Measurements from ENCODE around the gene RGL2. TPM values are rescaled to one million over a fixed set of nuclear protein-coding genes. Genes with fewer than 3 reads are reported as not detected.

The RGL2 gene
- total and polyA plus RNA-seq, 12 donors = 36.4 to 224 (median 85.4) TPM

DNA sequence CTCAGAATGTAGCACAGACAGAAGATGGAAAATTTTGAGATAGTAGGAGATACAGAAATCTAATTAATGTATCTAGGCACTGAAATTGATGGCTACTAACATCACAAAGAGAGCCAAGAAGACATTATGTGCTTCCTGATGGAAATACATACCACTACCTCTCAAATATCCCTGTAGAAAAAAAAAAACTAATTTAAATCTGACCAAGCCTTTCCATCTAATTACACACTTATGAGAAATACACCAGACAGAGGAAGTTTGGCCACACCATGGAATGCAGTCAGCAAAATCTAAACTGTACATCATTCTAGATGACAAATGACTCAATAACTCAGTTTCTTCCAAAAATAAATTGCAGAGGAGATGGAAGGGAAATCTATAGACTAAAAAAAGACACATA is 46.0 kb downstream of the RGL2 start:
- intact Hi-C loops (cut with DNase I) = no loop called here
- no peak for DNase-seq
- Histone ChIP-seq H3K27me3 (no peaks in the 10 kb centered on the region), H3K4me1 (replicated peaks in 1 of 2) (peaks cover 20 to 23% of the 10 kb centered on the region in 2 donors), H3K36me3 (replicated peaks in 1 of 2) (peaks cover 0 to 4% of the 10 kb centered on the region in 2 donors), H3K27ac (no peak overlapping the region), H3K9me3 (replicated peaks in 1 of 3) (no peaks in the 10 kb centered on the region), H3K4me3 (no peak overlapping the region)
- no peak for TF ChIP-seq POLR2A (IDR thresholded peaks at IDR 0.05)
- TF ChIP-seq, protein P1, sequence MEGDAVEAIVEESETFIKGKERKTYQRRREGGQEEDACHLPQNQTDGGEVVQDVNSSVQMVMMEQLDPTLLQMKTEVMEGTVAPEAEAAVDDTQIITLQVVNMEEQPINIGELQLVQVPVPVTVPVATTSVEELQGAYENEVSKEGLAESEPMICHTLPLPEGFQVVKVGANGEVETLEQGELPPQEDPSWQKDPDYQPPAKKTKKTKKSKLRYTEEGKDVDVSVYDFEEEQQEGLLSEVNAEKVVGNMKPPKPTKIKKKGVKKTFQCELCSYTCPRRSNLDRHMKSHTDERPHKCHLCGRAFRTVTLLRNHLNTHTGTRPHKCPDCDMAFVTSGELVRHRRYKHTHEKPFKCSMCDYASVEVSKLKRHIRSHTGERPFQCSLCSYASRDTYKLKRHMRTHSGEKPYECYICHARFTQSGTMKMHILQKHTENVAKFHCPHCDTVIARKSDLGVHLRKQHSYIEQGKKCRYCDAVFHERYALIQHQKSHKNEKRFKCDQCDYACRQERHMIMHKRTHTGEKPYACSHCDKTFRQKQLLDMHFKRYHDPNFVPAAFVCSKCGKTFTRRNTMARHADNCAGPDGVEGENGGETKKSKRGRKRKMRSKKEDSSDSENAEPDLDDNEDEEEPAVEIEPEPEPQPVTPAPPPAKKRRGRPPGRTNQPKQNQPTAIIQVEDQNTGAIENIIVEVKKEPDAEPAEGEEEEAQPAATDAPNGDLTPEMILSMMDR (IDR thresholded peaks at IDR 0.05) = no peak

DNA sequence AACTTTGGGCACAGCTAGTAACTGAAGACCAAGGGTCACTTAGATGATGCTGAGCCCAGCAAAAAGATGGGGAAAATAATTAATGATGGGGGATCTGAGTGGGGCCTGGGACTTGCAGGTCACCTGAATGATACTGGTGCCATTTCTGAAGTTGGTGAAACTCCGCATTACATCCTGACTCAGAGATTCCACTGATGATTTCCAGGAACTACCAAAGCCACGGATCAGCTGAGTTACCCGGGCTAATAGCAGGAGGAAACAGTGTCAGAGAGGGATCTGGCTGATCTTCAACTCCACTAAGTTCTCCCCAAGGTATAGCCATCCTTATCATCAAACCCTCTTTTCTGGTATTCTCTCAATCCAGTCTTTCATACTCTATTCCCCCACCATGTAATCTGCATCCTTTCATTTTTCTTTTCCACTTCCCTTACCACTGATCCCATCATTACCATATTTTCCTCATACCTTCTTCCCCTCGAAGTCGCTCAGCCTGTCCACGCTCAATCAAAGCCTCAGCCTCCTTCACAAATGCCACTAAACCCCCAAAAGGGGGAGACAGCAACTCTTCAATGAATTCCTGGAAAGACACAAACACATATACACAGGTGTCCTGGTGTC is 47.2 kb downstream of the RGL2 start:
- H3K9me3 ChIP-seq (replicated peaks in 1 of 3) = no peaks in the 10 kb centered on the region
- H3K4me3 ChIP-seq = no peak overlapping the region
- peaks cover 20 to 23% of the 10 kb centered on the region in 2 donors for H3K4me1 ChIP-seq (replicated peaks in 1 of 2)
- 80 to 88% (median 86%) methylated on average over 6 of the region's 6 CpGs for WGBS, 4 donors
- TF ChIP-seq POLR2A (IDR thresholded peaks at IDR 0.05) = no peak
- TF ChIP-seq, protein P1 (IDR thresholded peaks at IDR 0.05) = no peak
- intact Hi-C loops (cut with DNase I) = no loop called here
- peak in 1 of 7 donors; percentile 8 for DNase-seq
- no peak overlapping the region for H3K27ac ChIP-seq
- no peaks in the 10 kb centered on the region for H3K36me3 ChIP-seq (replicated peaks in 1 of 2)
- H3K27me3 ChIP-seq = no peaks in the 10 kb centered on the region

DNA sequence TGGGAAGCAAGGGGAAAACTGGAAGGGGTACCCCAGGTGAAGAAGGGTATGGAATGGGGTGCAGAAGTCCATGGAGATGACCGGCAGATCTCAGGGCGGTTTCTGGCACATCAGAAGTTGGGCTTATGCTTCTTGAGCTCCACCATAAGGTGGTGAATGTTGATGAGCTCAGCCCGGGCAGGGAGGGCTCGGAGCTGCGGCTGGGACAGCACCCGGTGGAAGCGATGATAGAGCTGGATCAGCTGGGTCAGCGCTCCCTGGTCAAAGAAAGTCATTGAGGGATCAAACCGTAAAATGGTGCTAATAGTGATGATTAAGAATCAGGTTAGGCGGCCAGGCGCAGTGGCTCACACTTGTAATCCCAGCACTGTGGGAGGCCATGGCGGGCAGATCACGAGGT is 48.0 kb downstream of the RGL2 start:
- H3K27me3 ChIP-seq = no peaks in the 10 kb centered on the region
- peak in 1 of 7 donors; percentile 22 for DNase-seq
- H3K36me3 ChIP-seq (replicated peaks in 1 of 2) = no peaks in the 10 kb centered on the region
- intact Hi-C loops (cut with DNase I) = no loop called here
- WGBS, 4 donors = 92 to 98% (median 95%) methylated on average over 13 of the region's 13 CpGs
- H3K9me3 ChIP-seq (replicated peaks in 1 of 3) = no peaks in the 10 kb centered on the region
- H3K4me3 ChIP-seq = no peak overlapping the region
- H3K27ac ChIP-seq = peak overlapping the region; percentile 83 to 96 (median 89)
- TF ChIP-seq, protein P1 (IDR thresholded peaks at IDR 0.05) = no peak
- TF ChIP-seq POLR2A (IDR thresholded peaks at IDR 0.05) = no peak
- H3K4me1 ChIP-seq (replicated peaks in 1 of 2) = peaks cover 20 to 23% of the 10 kb centered on the region in 2 donors

DNA sequence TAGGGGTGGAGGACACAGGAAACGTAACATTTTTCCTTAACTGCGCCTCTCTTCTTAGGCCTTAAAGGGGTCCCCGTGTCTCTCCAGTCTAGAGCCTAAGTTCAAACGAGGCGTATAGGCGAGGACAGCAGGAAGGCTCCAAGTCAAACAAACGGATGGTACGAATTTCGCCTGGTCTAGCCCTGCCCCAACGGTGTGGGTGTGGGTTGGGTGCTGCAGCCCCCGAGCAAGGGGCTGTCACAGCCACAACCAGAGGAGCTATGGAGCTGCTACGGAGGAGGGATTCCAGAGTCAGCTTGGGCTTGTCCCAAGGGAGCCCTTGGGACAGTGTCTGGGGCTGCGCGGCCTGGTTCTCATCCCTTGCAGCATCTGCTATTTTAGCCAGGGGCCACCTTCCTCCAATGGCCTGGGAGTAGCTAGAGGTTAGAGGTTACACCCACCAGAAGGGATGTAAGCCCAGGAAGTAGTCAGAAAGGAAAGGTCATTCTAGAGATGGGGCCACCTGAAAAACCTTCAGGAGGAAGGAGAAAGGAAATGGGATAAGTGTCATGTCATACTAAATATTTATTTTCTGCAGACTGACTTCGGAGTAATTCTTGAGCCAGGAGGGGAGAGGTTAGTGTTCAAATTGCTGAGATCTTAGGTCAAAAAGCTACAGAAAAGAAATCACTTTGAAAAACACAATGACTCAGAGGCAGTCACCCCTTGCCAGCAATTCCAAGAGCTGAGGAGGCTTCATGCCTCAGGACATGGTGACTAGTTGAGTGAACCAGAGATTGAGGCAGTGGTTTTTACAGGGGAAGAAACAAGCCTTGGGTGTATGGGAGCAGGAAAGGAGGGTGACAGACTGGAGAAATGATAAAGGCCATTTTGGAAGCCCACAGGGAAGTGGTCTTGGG is 48.8 kb downstream of the RGL2 start:
- H3K27ac ChIP-seq = peak overlapping the region; percentile 83 to 96 (median 89)
- H3K27me3 ChIP-seq = no peaks in the 10 kb centered on the region
- WGBS, 4 donors = 7 to 24% (median 10%) methylated on average over 7 to 15 of the region's 15 CpGs
- peaks cover 20 to 23% of the 10 kb centered on the region in 2 donors for H3K4me1 ChIP-seq (replicated peaks in 1 of 2)
- peak overlapping the region in 3 of 4 donors; percentile 37 to 63 (median 40) for H3K4me3 ChIP-seq
- intact Hi-C loops (cut with DNase I) = loop anchor here (5.0 to 10.0 kb wide), 5 partner anchors 38 to 235 kb away; partner anchors contain the start of gene RING1 (in 1 of the 2)
- TF ChIP-seq, protein P1 (IDR thresholded peaks at IDR 0.05) = no peak
- TF ChIP-seq POLR2A (IDR thresholded peaks at IDR 0.05) = no peak
- no peaks in the 10 kb centered on the region for H3K9me3 ChIP-seq (replicated peaks in 1 of 3)
- no peaks in the 10 kb centered on the region for H3K36me3 ChIP-seq (replicated peaks in 1 of 2)
- DNase-seq = peak in 6 of 7 donors; percentile 46 to 72 (median 51)
